Measurements from ENCODE around the gene CPNE6.

GRCh38 chr14:24072436-24072835 is 1.1 kb downstream of the CPNE6 start:
- TF ChIP-seq POLR2A (IDR thresholded peaks at IDR 0.05) (no peak), CTCF (IDR thresholded peaks at IDR 0.05) (no peak)

Data from upper lobe of left lung (tissue), 4 donors.